Measurements from ENCODE around the gene THBS2.
"Not testable (repeated sequence)": the region's sequence is repeated elsewhere in the genome, so short reads cannot be mapped to it uniquely, and the experiment has no call there.

Gene THBS2

DNA sequence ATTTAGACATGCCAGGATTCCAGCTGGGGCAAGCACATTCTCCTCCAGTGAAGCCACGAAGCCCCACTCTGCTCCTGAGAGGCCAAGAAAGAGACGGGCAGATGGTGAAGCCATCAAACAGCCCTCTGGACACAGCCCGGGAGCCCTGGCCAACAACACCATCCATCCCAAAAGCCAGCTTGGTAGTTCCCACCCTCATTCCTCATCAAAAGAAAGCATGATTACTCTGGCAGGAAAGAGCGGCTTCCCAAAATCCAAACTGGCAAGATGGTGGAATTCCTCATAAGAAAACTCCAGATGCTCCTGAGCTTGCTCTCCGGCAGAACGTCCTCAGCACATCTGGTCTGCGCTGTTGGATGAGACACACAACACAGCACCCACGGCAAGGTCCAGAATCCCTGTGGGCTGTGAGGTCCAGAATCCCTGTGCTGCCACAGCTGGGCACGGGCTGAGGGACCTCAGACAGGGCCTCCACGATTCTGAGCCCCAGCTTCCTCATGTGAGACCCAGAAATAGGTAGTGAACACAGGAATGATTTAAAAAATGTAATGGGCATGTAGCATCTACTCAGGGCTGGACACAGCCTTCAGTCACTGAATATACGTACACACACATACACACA lies 52.6 kb downstream of the THBS2 start (continued):
- TF ChIP-seq POU6F1 (CRISPR knock-in tag; IDR thresholded peaks at IDR 0.05; ENCODE audit: borderline replicate concordance, low read depth) (no peak), ZNF70 (CRISPR knock-in tag; IDR thresholded peaks at IDR 0.05) (no peak)

- ATAC-seq: no peak
- TF ChIP-seq TCF4 (CRISPR knock-in tag; IDR thresholded peaks at IDR 0.05; ENCODE audit: borderline replicate concordance) (no peak), BACH2 (CRISPR knock-in tag; IDR thresholded peaks at IDR 0.05; ENCODE audit: borderline replicate concordance) (no peak), SNAI2 (CRISPR knock-in tag; IDR thresholded peaks at IDR 0.05) (no peak)
Observed at GRCh38 chr6:169199625-169200335, 53.9 kb downstream of the THBS2 start.

- ATAC-seq: no peak
- TF ChIP-seq TOX (CRISPR knock-in tag; IDR thresholded peaks at IDR 0.05; ENCODE audit: borderline replicate concordance) (no peak), CSDC2 (CRISPR knock-in tag; IDR thresholded peaks at IDR 0.05) (no peak), ZC3H10 (CRISPR knock-in tag; IDR thresholded peaks at IDR 0.05) (no peak), CREB5 (CRISPR knock-in tag; IDR thresholded peaks at IDR 0.05; ENCODE audit: low read depth) (no peak), SNAI2 (CRISPR knock-in tag; IDR thresholded peaks at IDR 0.05) (no peak), POU6F1 (CRISPR knock-in tag; IDR thresholded peaks at IDR 0.05; ENCODE audit: borderline replicate concordance, low read depth) (no peak), OSR1 (CRISPR knock-in tag; IDR thresholded peaks at IDR 0.05) (no peak), ESRRG (CRISPR knock-in tag; IDR thresholded peaks at IDR 0.05) (no peak), ARNTL (CRISPR knock-in tag; IDR thresholded peaks at IDR 0.05; ENCODE audit: borderline replicate concordance, low read depth) (no peak), ZNF8 (CRISPR knock-in tag; IDR thresholded peaks at IDR 0.05) (no peak), ZFP3 (CRISPR knock-in tag; IDR thresholded peaks at IDR 0.05) (no peak), ISL1 (CRISPR knock-in tag; IDR thresholded peaks at IDR 0.05) (no peak), PPARA (CRISPR knock-in tag; IDR thresholded peaks at IDR 0.05; ENCODE audit: borderline replicate concordance) (no peak), ZNF565 (CRISPR knock-in tag; conservative IDR thresholded peaks at IDR 0.05; ENCODE audit: low read depth) (no peak), RARB (CRISPR knock-in tag; IDR thresholded peaks at IDR 0.05) (no peak), TSHZ2 (CRISPR knock-in tag; IDR thresholded peaks at IDR 0.05) (no peak), ZFP30 (CRISPR knock-in tag; IDR thresholded peaks at IDR 0.05) (no peak), BACH2 (CRISPR knock-in tag; IDR thresholded peaks at IDR 0.05; ENCODE audit: borderline replicate concordance) (no peak)
- TF ChIP-seq, protein P1, sequence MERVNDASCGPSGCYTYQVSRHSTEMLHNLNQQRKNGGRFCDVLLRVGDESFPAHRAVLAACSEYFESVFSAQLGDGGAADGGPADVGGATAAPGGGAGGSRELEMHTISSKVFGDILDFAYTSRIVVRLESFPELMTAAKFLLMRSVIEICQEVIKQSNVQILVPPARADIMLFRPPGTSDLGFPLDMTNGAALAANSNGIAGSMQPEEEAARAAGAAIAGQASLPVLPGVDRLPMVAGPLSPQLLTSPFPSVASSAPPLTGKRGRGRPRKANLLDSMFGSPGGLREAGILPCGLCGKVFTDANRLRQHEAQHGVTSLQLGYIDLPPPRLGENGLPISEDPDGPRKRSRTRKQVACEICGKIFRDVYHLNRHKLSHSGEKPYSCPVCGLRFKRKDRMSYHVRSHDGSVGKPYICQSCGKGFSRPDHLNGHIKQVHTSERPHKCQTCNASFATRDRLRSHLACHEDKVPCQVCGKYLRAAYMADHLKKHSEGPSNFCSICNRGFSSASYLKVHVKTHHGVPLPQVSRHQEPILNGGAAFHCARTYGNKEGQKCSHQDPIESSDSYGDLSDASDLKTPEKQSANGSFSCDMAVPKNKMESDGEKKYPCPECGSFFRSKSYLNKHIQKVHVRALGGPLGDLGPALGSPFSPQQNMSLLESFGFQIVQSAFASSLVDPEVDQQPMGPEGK (CRISPR knock-in tag; IDR thresholded peaks at IDR 0.05; ENCODE audit: borderline replicate concordance): no peak
- TF ChIP-seq, protein P2, sequence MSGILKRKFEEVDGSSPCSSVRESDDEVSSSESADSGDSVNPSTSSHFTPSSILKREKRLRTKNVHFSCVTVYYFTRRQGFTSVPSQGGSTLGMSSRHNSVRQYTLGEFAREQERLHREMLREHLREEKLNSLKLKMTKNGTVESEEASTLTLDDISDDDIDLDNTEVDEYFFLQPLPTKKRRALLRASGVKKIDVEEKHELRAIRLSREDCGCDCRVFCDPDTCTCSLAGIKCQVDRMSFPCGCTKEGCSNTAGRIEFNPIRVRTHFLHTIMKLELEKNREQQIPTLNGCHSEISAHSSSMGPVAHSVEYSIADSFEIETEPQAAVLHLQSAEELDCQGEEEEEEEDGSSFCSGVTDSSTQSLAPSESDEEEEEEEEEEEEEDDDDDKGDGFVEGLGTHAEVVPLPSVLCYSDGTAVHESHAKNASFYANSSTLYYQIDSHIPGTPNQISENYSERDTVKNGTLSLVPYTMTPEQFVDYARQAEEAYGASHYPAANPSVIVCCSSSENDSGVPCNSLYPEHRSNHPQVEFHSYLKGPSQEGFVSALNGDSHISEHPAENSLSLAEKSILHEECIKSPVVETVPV (CRISPR knock-in tag; IDR thresholded peaks at IDR 0.05): no peak
Observed at GRCh38 chr6:169198885-169199284, 54.8 kb downstream of the THBS2 start.

GRCh38 chr6:169197929-169198328 lies 55.7 kb downstream of the THBS2 start:
- not testable (repeated sequence) for ATAC-seq

DNA sequence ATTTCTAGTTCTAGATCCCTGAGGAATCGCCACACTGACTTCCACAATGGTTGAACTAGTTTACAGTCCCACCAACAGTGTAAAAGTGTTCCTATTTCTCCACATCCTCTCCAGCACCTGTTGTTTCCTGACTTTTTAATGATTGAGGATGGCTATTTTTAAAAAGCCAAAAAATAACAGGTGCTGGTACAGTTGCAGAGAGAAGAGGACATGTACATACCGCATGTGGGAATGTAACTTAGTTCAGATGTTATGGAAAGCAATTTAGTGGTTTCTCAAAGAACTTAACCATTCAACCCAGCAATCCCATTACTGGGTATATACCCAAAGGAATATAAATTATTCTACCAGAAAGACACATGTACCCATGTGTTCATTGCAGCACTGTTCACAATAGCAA lies 57.4 kb downstream of the THBS2 start:
- ATAC-seq: not testable (repeated sequence)
